WTC11 (cell line): Measurements from ENCODE around the gene TIMM44. TPM values are rescaled to one million over a fixed set of nuclear protein-coding genes. Genes with fewer than 3 reads are reported as not detected.

Experiments
- ATAC-seq: fragments of 200-7000 bp; cut with Tn5 transposase; 2 replicates; pipeline ENCODE4 v1.10.0; 2021; ENCODE audit warnings: mild to moderate bottlenecking, moderate library complexity
- CTCF ChIA-PET: fragments of 300-600 bp; sonication (Branson Sonifier 250); formaldehyde crosslinking; loops from one replicate; lab custom pipeline; 2021; ENCODE audit warnings: antibody characterized with exemption; lab: Charles Lee
- POLR2A ChIA-PET: fragments of 350-600 bp; sonication (Branson Sonifier 250); formaldehyde crosslinking; loops from one replicate; lab custom pipeline; 2021; ENCODE audit warnings: antibody characterized with exemption; lab: Charles Lee
- DNase-seq: peaks from one replicate; pipeline ENCODE4 v3.0.0; 2021; ENCODE audit warnings: low spot score
- H3K27ac Mint-ChIP-seq: 2 replicates; pipeline ENCODE4 v1.8.0; 2021; ENCODE audit warnings: mixed read lengths
- H3K27me3 Mint-ChIP-seq: 2 replicates; pipeline ENCODE4 v1.8.0; 2021; ENCODE audit warnings: low read depth, mild to moderate bottlenecking, moderate library complexity, mixed read lengths
- H3K36me3 Mint-ChIP-seq: 2 replicates; pipeline ENCODE4 v1.8.0; 2021; ENCODE audit warnings: mixed read lengths
- H3K4me1 Mint-ChIP-seq: 2 replicates; pipeline ENCODE4 v1.8.0; 2022; ENCODE audit warnings: mixed read lengths
- H3K4me3 Mint-ChIP-seq: 2 replicates; pipeline ENCODE4 v1.8.0; 2021; ENCODE audit warnings: mild to moderate bottlenecking, moderate library complexity, mixed read lengths
- H3K9me3 Mint-ChIP-seq: 2 replicates; pipeline ENCODE4 v1.8.0; 2021; ENCODE audit warnings: mixed read lengths
- ATF1 ChIP-seq: sonication (generic); formaldehyde crosslinking; IDR thresholded peaks from 2 replicates; pipeline ENCODE4 v1.8.1; 2023; ENCODE audit warnings: mild to moderate bottlenecking, moderate library complexity, missing genetic modification reagents
- ATF2 ChIP-seq: sonication (generic); formaldehyde crosslinking; IDR thresholded peaks from 2 replicates; pipeline ENCODE4 v1.8.1; 2022; ENCODE audit warnings: low read depth, missing genetic modification reagents, borderline replicate concordance
- ATF3 ChIP-seq: sonication (generic); formaldehyde crosslinking; conservative IDR thresholded peaks from 2 replicates; pipeline ENCODE4 v1.8.1; 2022; ENCODE audit warnings: mild to moderate bottlenecking, missing genetic modification reagents
- E2F1 ChIP-seq: sonication (generic); formaldehyde crosslinking; IDR thresholded peaks from 2 replicates; pipeline ENCODE4 v1.8.0; 2022; ENCODE audit warnings: mild to moderate bottlenecking, missing genetic modification reagents
- ELF4 ChIP-seq: sonication (generic); formaldehyde crosslinking; IDR thresholded peaks from 2 replicates; pipeline ENCODE4 v1.8.1; 2022; ENCODE audit warnings: low read depth, mild to moderate bottlenecking, moderate library complexity, missing genetic modification reagents
- EMX1 ChIP-seq: fragments of 250-450 bp; sonication (Bioruptor Pico); IDR thresholded peaks from 2 replicates; pipeline ENCODE4 v1.8.0; 2021; ENCODE audit warnings: mild to moderate bottlenecking
- FOXK1 ChIP-seq: sonication (generic); formaldehyde crosslinking; IDR thresholded peaks from 2 replicates; pipeline ENCODE4 v1.8.0; 2022; ENCODE audit warnings: mild to moderate bottlenecking, moderate library complexity, missing genetic modification reagents
- HMGA2 ChIP-seq: fragments of 250-450 bp; sonication (Bioruptor Pico); IDR thresholded peaks from 2 replicates; pipeline ENCODE4 v1.4.0; 2021; ENCODE audit warnings: mild to moderate bottlenecking, moderate library complexity
- MAX ChIP-seq: sonication (generic); formaldehyde crosslinking; IDR thresholded peaks from 2 replicates; pipeline ENCODE4 v1.8.0; 2022; ENCODE audit warnings: mild to moderate bottlenecking, missing genetic modification reagents
- MLX ChIP-seq: sonication (generic); formaldehyde crosslinking; IDR thresholded peaks from 2 replicates; pipeline ENCODE4 v1.8.1; 2023; ENCODE audit warnings: mild to moderate bottlenecking, missing genetic modification reagents, moderate library complexity
- NFE2L1 ChIP-seq: sonication (generic); formaldehyde crosslinking; IDR thresholded peaks from 2 replicates; pipeline ENCODE4 v1.8.1; 2023; ENCODE audit warnings: missing genetic modification reagents
- RORB ChIP-seq: fragments of 250-450 bp; sonication (Bioruptor Pico); IDR thresholded peaks from 2 replicates; pipeline ENCODE4 v1.9.0; 2021; ENCODE audit warnings: mild to moderate bottlenecking
- SOX15 ChIP-seq: fragments of 250-450 bp; sonication (Bioruptor Pico); IDR thresholded peaks from 2 replicates; pipeline ENCODE4 v1.9.0; 2021; ENCODE audit warnings: mild to moderate bottlenecking
- STAT6 ChIP-seq: sonication (generic); formaldehyde crosslinking; conservative IDR thresholded peaks from 2 replicates; pipeline ENCODE4 v1.8.1; 2023; ENCODE audit warnings: mild to moderate bottlenecking, low read depth, missing genetic modification reagents, moderate library complexity
- TP53 ChIP-seq: sonication (generic); formaldehyde crosslinking; IDR thresholded peaks from 2 replicates; pipeline ENCODE4 v1.8.1; 2023; ENCODE audit warnings: mild to moderate bottlenecking, missing genetic modification reagents
- ZBTB43 ChIP-seq: sonication (generic); formaldehyde crosslinking; IDR thresholded peaks from 2 replicates; pipeline ENCODE4 v1.8.1; 2023; ENCODE audit warnings: mild to moderate bottlenecking, missing genetic modification reagents
- ZNF232 ChIP-seq: sonication (generic); formaldehyde crosslinking; IDR thresholded peaks from 2 replicates; pipeline ENCODE4 v1.8.0; 2022; ENCODE audit warnings: mild to moderate bottlenecking, missing genetic modification reagents
- ZNF317 ChIP-seq: sonication (generic); formaldehyde crosslinking; IDR thresholded peaks from 2 replicates; pipeline ENCODE4 v1.8.1; 2023; ENCODE audit warnings: low read depth, mild to moderate bottlenecking, moderate library complexity, missing genetic modification reagents, borderline replicate concordance
- ZNF396 ChIP-seq: fragments of 250-450 bp; sonication (Bioruptor Pico); IDR thresholded peaks from 2 replicates; pipeline ENCODE4 v1.8.0; 2021; ENCODE audit warnings: mild to moderate bottlenecking, moderate library complexity, borderline replicate concordance
- ZNF423 ChIP-seq: fragments of 250-450 bp; sonication (Bioruptor Pico); IDR thresholded peaks from 2 replicates; pipeline ENCODE4 v2.1.2; 2022; ENCODE audit warnings: mild to moderate bottlenecking, moderate library complexity
- ZNF425 ChIP-seq: fragments of 250-450 bp; sonication (Bioruptor Pico); conservative IDR thresholded peaks from 2 replicates; pipeline ENCODE4 v1.9.0; 2021; ENCODE audit warnings: mild to moderate bottlenecking
- total RNA-seq: library from RNA; stranded (reverse); gene quantifications from 3 replicates; pipeline ENCODE4 v1.2.3, GENCODE V29; 2021

The TIMM44 gene
- total RNA-seq, 1 experiment from 2014 or later, result 129 TPM

GRCh38 chr19:7907544-7907943 lies 35.9 kb downstream of the TIMM44 start:
- Mint-ChIP-seq H3K27ac (no peak overlapping the region), H3K9me3 (no peaks in the 10 kb centered on the region), H3K4me1 (peaks cover 18% of the 10 kb centered on the region), H3K4me3 (no peak overlapping the region), H3K27me3 (peaks cover 11% of the 10 kb centered on the region), H3K36me3 (peaks cover 11% of the 10 kb centered on the region)
- DNase-seq (no peak), ATAC-seq (no peak)
- no peak for TF ChIP-seq ATF1 (CRISPR knock-in tag)
- TF ChIP-seq ATF2, result no peak
- no peak for TF ChIP-seq STAT6 (CRISPR knock-in tag)
- TF ChIP-seq FOXK1, result no peak
- TF ChIP-seq ZNF232, result no peak
- TF ChIP-seq RORB, result no peak
- no peak for TF ChIP-seq MAX
- TF ChIP-seq ZNF425, result no peak
- no peak for TF ChIP-seq ZNF423 (CRISPR knock-in tag)
- TF ChIP-seq SOX15 (CRISPR knock-in tag), result no peak
- TF ChIP-seq ATF3 (CRISPR knock-in tag), result no peak
- TF ChIP-seq MLX (CRISPR knock-in tag), result no peak
- ChIA-PET CTCF (interaction anchor here (1.1 to 5.1 kb wide), 7 partner anchors 11 to 54 kb away, joined by 6 to 70 read pairs (median 8); partner anchors contain the start of genes LRRC8E, SNAPC2 and TIMM44), POLR2A (interaction anchor here (1.3 kb wide), 1 partner anchor 9 kb away, joined by 4 read pairs; no protein-coding TSS in a partner anchor)

- Mint-ChIP-seq H3K27ac (no peak overlapping the region), H3K9me3 (no peaks in the 10 kb centered on the region), H3K36me3 (peaks cover 10% of the 10 kb centered on the region), H3K4me1 (peaks cover 20% of the 10 kb centered on the region), H3K27me3 (peaks cover 13% of the 10 kb centered on the region), H3K4me3 (no peak overlapping the region)
- no peak for DNase-seq
- CTCF ChIA-PET, result interaction anchor here (5.1 kb wide), 1 partner anchor 12 kb away, joined by 70 read pairs; the partner anchor contains the start of gene SNAPC2
- POLR2A ChIA-PET, result interaction anchor here (1.3 kb wide), 1 partner anchor 9 kb away, joined by 4 read pairs; no protein-coding TSS in a partner anchor
- ATAC-seq, result no peak
- no peak for TF ChIP-seq ZBTB43 (CRISPR knock-in tag)
- no peak for TF ChIP-seq E2F1
- TF ChIP-seq MLX (CRISPR knock-in tag), result no peak
- no peak for TF ChIP-seq ELF4
- TF ChIP-seq ZNF396 (CRISPR knock-in tag), result no peak
- no peak for TF ChIP-seq NFE2L1 (CRISPR knock-in tag)
- no peak for TF ChIP-seq TP53 (CRISPR knock-in tag)
- TF ChIP-seq ZNF317 (CRISPR knock-in tag), result no peak
- TF ChIP-seq EMX1 (CRISPR knock-in tag), result no peak
- TF ChIP-seq HMGA2, result no peak
Measured at GRCh38 chr19:7907122-7907521, 36.3 kb downstream of the TIMM44 start.
